ENCODE measurements around the gene DMAC2.

Gene DMAC2

GRCh38 chr19:41457241-41457640, 17.5 kb upstream of the DMAC2 start:
- H3K36me3 ChIP-seq (ENCODE audit: insufficient read depth, low read length), result no peaks in the 10 kb centered on the region
- no peak overlapping the region for H3K4me3 ChIP-seq (ENCODE audit: low read depth, low read length)
- no peaks in the 10 kb centered on the region for H3K4me1 ChIP-seq (ENCODE audit: control insufficient read depth, insufficient read depth, low read length, unreplicated experiment)
- no peak overlapping the region for H2AFZ ChIP-seq (ENCODE audit: low read length, unreplicated experiment)
- H3K27ac ChIP-seq (ENCODE audit: low read depth, low read length), result no peak overlapping the region
- H3K27me3 ChIP-seq (ENCODE audit: insufficient read depth, low read length), result peaks cover 49% of the 10 kb centered on the region
- H3K79me2 ChIP-seq (ENCODE audit: control insufficient read depth, insufficient read depth, low read length, unreplicated experiment), result no peaks in the 10 kb centered on the region

- Histone ChIP-seq H3K27ac (ENCODE audit: low read depth, low read length) (no peak overlapping the region), H3K27me3 (ENCODE audit: insufficient read depth, low read length) (peaks cover 41% of the 10 kb centered on the region), H3K4me1 (ENCODE audit: control insufficient read depth, insufficient read depth, low read length, unreplicated experiment) (no peaks in the 10 kb centered on the region), H3K4me3 (ENCODE audit: low read depth, low read length) (peak overlapping the region; percentile 6; the same call in 1 of the 2 replicates), H3K79me2 (ENCODE audit: control insufficient read depth, insufficient read depth, low read length, unreplicated experiment) (no peaks in the 10 kb centered on the region), H3K36me3 (ENCODE audit: insufficient read depth, low read length) (no peaks in the 10 kb centered on the region), H2AFZ (ENCODE audit: low read length, unreplicated experiment) (no peak overlapping the region)
Measured at GRCh38 chr19:41456342-41456918, 16.7 kb upstream of the DMAC2 start.

- H3K27ac ChIP-seq (ENCODE audit: low read depth, low read length), result no peak overlapping the region
- no peak overlapping the region for H3K4me3 ChIP-seq (ENCODE audit: low read depth, low read length)
- no peaks in the 10 kb centered on the region for H3K4me1 ChIP-seq (ENCODE audit: control insufficient read depth, insufficient read depth, low read length, unreplicated experiment)
- H3K79me2 ChIP-seq (ENCODE audit: control insufficient read depth, insufficient read depth, low read length, unreplicated experiment), result no peaks in the 10 kb centered on the region
- peaks cover 36% of the 10 kb centered on the region for H3K27me3 ChIP-seq (ENCODE audit: insufficient read depth, low read length)
- H3K36me3 ChIP-seq (ENCODE audit: insufficient read depth, low read length), result no peaks in the 10 kb centered on the region
- H2AFZ ChIP-seq (ENCODE audit: low read length, unreplicated experiment), result no peak overlapping the region
Measured at GRCh38 chr19:41455936-41456335, 16.2 kb upstream of the DMAC2 start.

GRCh38 chr19:41452584-41453275, 13.0 kb upstream of the DMAC2 start:
- Histone ChIP-seq H3K36me3 (ENCODE audit: insufficient read depth, low read length) (no peaks in the 10 kb centered on the region), H3K4me3 (ENCODE audit: low read depth, low read length) (no peak overlapping the region), H2AFZ (ENCODE audit: low read length, unreplicated experiment) (no peak overlapping the region), H3K4me1 (ENCODE audit: control insufficient read depth, insufficient read depth, low read length, unreplicated experiment) (no peaks in the 10 kb centered on the region), H3K79me2 (ENCODE audit: control insufficient read depth, insufficient read depth, low read length, unreplicated experiment) (no peaks in the 10 kb centered on the region), H3K27ac (ENCODE audit: low read depth, low read length) (no peak overlapping the region), H3K27me3 (ENCODE audit: insufficient read depth, low read length) (peaks cover 14% of the 10 kb centered on the region)

GRCh38 chr19:41449865-41450178, 10.1 kb upstream of the DMAC2 start:
- Histone ChIP-seq H3K36me3 (ENCODE audit: insufficient read depth, low read length) (no peaks in the 10 kb centered on the region), H3K27me3 (ENCODE audit: insufficient read depth, low read length) (peaks cover 12% of the 10 kb centered on the region; the same call in 1 of the 2 replicates), H3K4me3 (ENCODE audit: low read depth, low read length) (no peak overlapping the region), H3K4me1 (ENCODE audit: control insufficient read depth, insufficient read depth, low read length, unreplicated experiment) (no peaks in the 10 kb centered on the region), H2AFZ (ENCODE audit: low read length, unreplicated experiment) (no peak overlapping the region), H3K79me2 (ENCODE audit: control insufficient read depth, insufficient read depth, low read length, unreplicated experiment) (no peaks in the 10 kb centered on the region), H3K27ac (ENCODE audit: low read depth, low read length) (no peak overlapping the region)

GRCh38 chr19:41449079-41449864, 9.6 kb upstream of the DMAC2 start:
- H3K27me3 ChIP-seq (ENCODE audit: insufficient read depth, low read length), result peaks cover 10% of the 10 kb centered on the region; the same call in 1 of the 2 replicates

GRCh38 chr19:41447732-41448332, 8.1 kb upstream of the DMAC2 start:
- peaks cover 8% of the 10 kb centered on the region; the same call in 1 of the 2 replicates for H3K27me3 ChIP-seq (ENCODE audit: insufficient read depth, low read length)
- no peak overlapping the region for H3K4me3 ChIP-seq (ENCODE audit: low read depth, low read length)
- H3K36me3 ChIP-seq (ENCODE audit: insufficient read depth, low read length), result no peaks in the 10 kb centered on the region
- H2AFZ ChIP-seq (ENCODE audit: low read length, unreplicated experiment), result no peak overlapping the region
- H3K79me2 ChIP-seq (ENCODE audit: control insufficient read depth, insufficient read depth, low read length, unreplicated experiment), result no peaks in the 10 kb centered on the region
- no peak overlapping the region for H3K27ac ChIP-seq (ENCODE audit: low read depth, low read length)
- no peaks in the 10 kb centered on the region for H3K4me1 ChIP-seq (ENCODE audit: control insufficient read depth, insufficient read depth, low read length, unreplicated experiment)

More at GRCh38 chr19:41449079-41449864, 9.6 kb upstream of the DMAC2 start:
- Histone ChIP-seq H3K27ac (ENCODE audit: low read depth, low read length) (no peak overlapping the region), H3K79me2 (ENCODE audit: control insufficient read depth, insufficient read depth, low read length, unreplicated experiment) (no peaks in the 10 kb centered on the region), H3K4me1 (ENCODE audit: control insufficient read depth, insufficient read depth, low read length, unreplicated experiment) (no peaks in the 10 kb centered on the region), H3K36me3 (ENCODE audit: insufficient read depth, low read length) (no peaks in the 10 kb centered on the region), H3K4me3 (ENCODE audit: low read depth, low read length) (peak overlapping the region; percentile 54; the same call in 1 of the 2 replicates), H2AFZ (ENCODE audit: low read length, unreplicated experiment) (no peak overlapping the region)

GRCh38 chr19:41445575-41445974, 5.9 kb upstream of the DMAC2 start:
- Histone ChIP-seq H3K36me3 (ENCODE audit: insufficient read depth, low read length) (no peaks in the 10 kb centered on the region), H3K27me3 (ENCODE audit: insufficient read depth, low read length) (peaks cover 8% of the 10 kb centered on the region; the same call in 1 of the 2 replicates), H3K79me2 (ENCODE audit: control insufficient read depth, insufficient read depth, low read length, unreplicated experiment) (no peaks in the 10 kb centered on the region), H2AFZ (ENCODE audit: low read length, unreplicated experiment) (no peak overlapping the region), H3K4me3 (ENCODE audit: low read depth, low read length) (no peak overlapping the region), H3K27ac (ENCODE audit: low read depth, low read length) (no peak overlapping the region), H3K4me1 (ENCODE audit: control insufficient read depth, insufficient read depth, low read length, unreplicated experiment) (no peaks in the 10 kb centered on the region)

- no peaks in the 10 kb centered on the region for H3K4me1 ChIP-seq (ENCODE audit: control insufficient read depth, insufficient read depth, low read length, unreplicated experiment)
- H2AFZ ChIP-seq (ENCODE audit: low read length, unreplicated experiment), result no peak overlapping the region
- no peaks in the 10 kb centered on the region for H3K79me2 ChIP-seq (ENCODE audit: control insufficient read depth, insufficient read depth, low read length, unreplicated experiment)
- no peak overlapping the region for H3K4me3 ChIP-seq (ENCODE audit: low read depth, low read length)
- H3K36me3 ChIP-seq (ENCODE audit: insufficient read depth, low read length), result no peaks in the 10 kb centered on the region
- no peak overlapping the region for H3K27ac ChIP-seq (ENCODE audit: low read depth, low read length)
- peaks cover 8% of the 10 kb centered on the region; the same call in 1 of the 2 replicates for H3K27me3 ChIP-seq (ENCODE audit: insufficient read depth, low read length)
Measured at GRCh38 chr19:41443813-41444455, 4.2 kb upstream of the DMAC2 start.
